ENCODE results near the gene MBD4. TPM values are rescaled to one million over a fixed set of nuclear protein-coding genes. Genes with fewer than 3 reads are reported as not detected.

The MBD4 gene
- total RNA-seq, 1 experiment from 2014 or later: 15.7 TPM

- no TSS peak for BruUV-seq (replicated peaks)
- CTCF ChIA-PET: no interaction called here
These were observed 36.1 kb upstream of the MBD4 start for GRCh38 chr3:129475863-129476262.

More at GRCh38 chr3:129475863-129476262, 36.1 kb upstream of the MBD4 start:
- Histone ChIP-seq H3K4me1 (ENCODE audit: control insufficient read depth in 1 of 2, insufficient read depth in 2 of 2, low read length in 2 of 2) (no peaks in the 10 kb centered on the region), H2AFZ (ENCODE audit: low read depth, low read length, poor library complexity, severe bottlenecking) (no peak overlapping the region), H3K27ac (ENCODE audit: low read depth, low read length) (no peak overlapping the region), H3K27me3 (ENCODE audit: insufficient read depth, low read length) (no peaks in the 10 kb centered on the region), H4K20me1 (ENCODE audit: insufficient read depth) (no peaks in the 10 kb centered on the region), H3K9me3 (ENCODE audit: control insufficient read depth in 1 of 2, insufficient read depth in 1 of 2, low read depth in 1 of 2, low read length in 2 of 2) (no peaks in the 10 kb centered on the region), H3K9me2 (ENCODE audit: insufficient read depth) (no peaks in the 10 kb centered on the region), H3K79me2 (ENCODE audit: insufficient read depth, low read length) (no peaks in the 10 kb centered on the region), H3K36me3 (ENCODE audit: control insufficient read depth in 1 of 2, insufficient read depth in 2 of 2, low read length in 2 of 2) (peaks cover 7% of the 10 kb centered on the region in 2 experiments; a peak in 1 of 4 replicates), H3K4me2 (ENCODE audit: low read length) (no peak overlapping the region), H3K4me3 (replicated peaks in 1 of 2; ENCODE audit: low read depth in 1 of 2, low read length in 2 of 2) (no peak overlapping the region), H3K9ac (ENCODE audit: low read length) (no peak overlapping the region)
- intact Hi-C loops (cut with micrococcal nuclease): no loop called here
- ChIA-PET RAD21 (ENCODE audit: low non-redundant PET in 1 of 2, low total read pairs in 2 of 2, uncharacterized antibody in 2 of 2, unreplicated experiment in 2 of 2) (interaction anchor here in 1 of 2 experiments (1.1 kb wide), 1 partner anchor 93 kb away, joined by 3 read pairs; no protein-coding TSS in a partner anchor), POLR2A (no interaction called here)
- TF ChIP-seq ATF3 (IDR thresholded peaks at IDR 0.05): no peak
- TF ChIP-seq CTCF (IDR thresholded peaks at IDR 0.05 in 2 of 3, conservative IDR thresholded peaks at IDR 0.05 in 1 of 3; ENCODE audit: borderline replicate concordance in 1 of 3, insufficient read depth in 1 of 3, low read depth in 2 of 3, low read length in 2 of 3): no peak
- TF ChIP-seq EZH2phosphoT487 (IDR thresholded peaks at IDR 0.05; ENCODE audit: borderline replicate concordance): no peak
- no peak for TF ChIP-seq POLR2A (IDR thresholded peaks at IDR 0.05; ENCODE audit: borderline replicate concordance, extremely low read depth, insufficient read depth, insufficient read length)
- no peak for TF ChIP-seq ZBTB33 (IDR thresholded peaks at IDR 0.05; ENCODE audit: extremely low read depth, insufficient replicate concordance, low read length)
- no peak for TF ChIP-seq JUND (IDR thresholded peaks at IDR 0.05)
- no peak for TF ChIP-seq ELF1 (IDR thresholded peaks at IDR 0.05; ENCODE audit: borderline replicate concordance, low read depth)
- no peak for TF ChIP-seq EGR1 (IDR thresholded peaks at IDR 0.05; ENCODE audit: low read depth)
- no peak for TF ChIP-seq SRF (IDR thresholded peaks at IDR 0.05; ENCODE audit: low read depth)
- TF ChIP-seq CEBPB (IDR thresholded peaks at IDR 0.05; ENCODE audit: low read depth): no peak
- no peak for TF ChIP-seq RAD21 (IDR thresholded peaks at IDR 0.05; ENCODE audit: low read depth)
- no peak for TF ChIP-seq ZNF274 (IDR thresholded peaks at IDR 0.05; ENCODE audit: low read depth, low read length)
- TF ChIP-seq TCF7L2 (IDR thresholded peaks at IDR 0.05; ENCODE audit: borderline replicate concordance, extremely low read depth, insufficient read depth, insufficient read length): no peak
- no peak for TF ChIP-seq SIN3A (IDR thresholded peaks at IDR 0.05; ENCODE audit: low read depth)
- TF ChIP-seq MAX (IDR thresholded peaks at IDR 0.05): no peak
- no peak for TF ChIP-seq POLR2AphosphoS5 (IDR thresholded peaks at IDR 0.05; ENCODE audit: low read depth, low read length)
- TF ChIP-seq FOSL1 (IDR thresholded peaks at IDR 0.05; ENCODE audit: low read depth): no peak
- TF ChIP-seq REST (IDR thresholded peaks at IDR 0.05; ENCODE audit: low read depth): no peak
- ATAC-seq (no peak), DNase-seq (ENCODE audit: low read depth, low spot score) (no peak)

All from HCT116 (cell line).